NCI-H146 treated with DMSO at 0.1 percent for 48 hours (cell line): Measurements from ENCODE around the gene KLHL29.

Source experiments
- DNase-seq: peaks from one replicate; lab custom pipeline; 2025; ENCODE audit not compliant: unreplicated experiment; lab: John Stamatoyannopoulos, UW

KLHL29 gene

GRCh38 chr2:23507267-23508065, 122.5 kb downstream of the KLHL29 start:
- DNase-seq = no peak

GRCh38 chr2:23508066-23508390, 123.0 kb downstream of the KLHL29 start:
- DNase-seq = no peak

- DNase-seq = no peak
These were observed 124.1 kb downstream of the KLHL29 start for GRCh38 chr2:23509103-23509502.

- DNase-seq = no peak
These were observed 124.8 kb downstream of the KLHL29 start for GRCh38 chr2:23509596-23510292.

- peak; percentile 12 for DNase-seq
These were observed 125.5 kb downstream of the KLHL29 start for GRCh38 chr2:23510471-23510870.

- DNase-seq = no peak
These were observed 127.8 kb downstream of the KLHL29 start for GRCh38 chr2:23512778-23513177.

GRCh38 chr2:23513245-23513871, 128.4 kb downstream of the KLHL29 start:
- DNase-seq = no peak

GRCh38 chr2:23513872-23514793, 129.2 kb downstream of the KLHL29 start:
- no peak for DNase-seq

GRCh38 chr2:23516520-23517256, 131.7 kb downstream of the KLHL29 start:
- DNase-seq = no peak

- no peak for DNase-seq
These were observed 133.7 kb downstream of the KLHL29 start for GRCh38 chr2:23518481-23519333.

GRCh38 chr2:23519334-23519651, 134.3 kb downstream of the KLHL29 start:
- DNase-seq = no peak

GRCh38 chr2:23520256-23520655, 135.3 kb downstream of the KLHL29 start:
- DNase-seq = no peak

- no peak for DNase-seq
These were observed 136.1 kb downstream of the KLHL29 start for GRCh38 chr2:23521060-23521459.

- no peak for DNase-seq
These were observed 137.9 kb downstream of the KLHL29 start for GRCh38 chr2:23522726-23523372.

- DNase-seq = no peak
These were observed 138.6 kb downstream of the KLHL29 start for GRCh38 chr2:23523373-23524260.

- no peak for DNase-seq
These were observed 139.3 kb downstream of the KLHL29 start for GRCh38 chr2:23524261-23524706.

- DNase-seq = no peak
These were observed 140.3 kb downstream of the KLHL29 start for GRCh38 chr2:23525137-23525765.

GRCh38 chr2:23526114-23526513, 141.1 kb downstream of the KLHL29 start:
- DNase-seq = no peak
